Adipocyte (in vitro differentiated cells): ENCODE results near the gene TGDS.

Experiments
- DNase-seq: peaks from one replicate; pipeline ENCODE4 v3.0.0-alpha.2; 2015; ENCODE audit warnings: low read depth
- H3K27me3 ChIP-seq: replicated peaks from 2 replicates; pipeline ENCODE4 v1.7.0; 2013; ENCODE audit warnings: mild to moderate bottlenecking, low read length, moderate library complexity; ENCODE audit not compliant: control insufficient read depth, insufficient read depth
- H3K36me3 ChIP-seq: 2 replicates; pipeline ENCODE4 v1.7.0; 2013; ENCODE audit warnings: low read length, mild to moderate bottlenecking, moderate library complexity; ENCODE audit not compliant: control insufficient read depth, insufficient read depth, severe bottlenecking
- H3K4me1 ChIP-seq: 2 replicates; pipeline ENCODE4 v1.7.0; 2013; ENCODE audit warnings: mild to moderate bottlenecking, low read length, moderate library complexity; ENCODE audit not compliant: control insufficient read depth, insufficient read depth
- H3K4me3 ChIP-seq: 2 replicates; pipeline ENCODE4 v1.7.0; 2013; ENCODE audit warnings: mild to moderate bottlenecking, low read length, moderate library complexity
- H3K9ac ChIP-seq: 2 replicates; pipeline ENCODE4 v1.7.0; 2013; ENCODE audit warnings: mild to moderate bottlenecking, low read length, moderate library complexity
- H3K9me3 ChIP-seq: 2 replicates; pipeline ENCODE4 v1.7.0; 2013; ENCODE audit warnings: mild to moderate bottlenecking, low read length, moderate library complexity; ENCODE audit not compliant: control insufficient read depth

TGDS gene

DNA sequence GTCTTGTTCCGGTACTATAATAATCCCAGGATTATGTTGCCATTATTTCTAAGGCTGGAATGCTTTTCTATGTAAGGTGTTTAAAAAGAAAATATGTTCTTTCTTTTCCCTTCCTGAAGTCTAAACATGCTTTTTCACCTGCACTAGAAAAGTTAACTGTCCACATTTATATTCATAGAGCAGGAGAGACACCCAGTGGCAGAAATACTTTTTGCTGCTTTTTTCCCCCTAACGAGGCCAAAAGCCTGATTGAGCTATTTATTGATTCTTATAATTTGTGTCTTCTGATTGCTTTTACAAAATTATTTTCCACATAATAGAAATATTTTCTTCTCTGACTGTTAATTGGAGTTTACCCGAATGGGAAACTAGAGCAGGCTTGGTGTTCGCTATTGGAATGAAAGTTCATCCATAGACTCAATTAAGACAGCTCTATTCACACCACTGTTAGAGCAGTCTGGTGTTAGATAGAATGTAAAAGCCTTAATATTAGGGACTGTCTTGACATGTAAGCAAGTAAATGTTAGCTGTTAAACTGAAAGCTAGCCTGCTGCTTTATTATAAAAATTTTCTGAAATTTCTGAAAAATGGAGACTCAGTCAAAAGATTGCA lies 21.5 kb upstream of the TGDS start:
- Histone ChIP-seq H3K9me3 (no peaks in the 10 kb centered on the region), H3K9ac (no peak overlapping the region), H3K4me3 (no peak overlapping the region), H3K27me3 (no peaks in the 10 kb centered on the region), H3K36me3 (peaks cover 56% of the 10 kb centered on the region), H3K4me1 (no peaks in the 10 kb centered on the region)
- peak; percentile 61 for DNase-seq

DNA sequence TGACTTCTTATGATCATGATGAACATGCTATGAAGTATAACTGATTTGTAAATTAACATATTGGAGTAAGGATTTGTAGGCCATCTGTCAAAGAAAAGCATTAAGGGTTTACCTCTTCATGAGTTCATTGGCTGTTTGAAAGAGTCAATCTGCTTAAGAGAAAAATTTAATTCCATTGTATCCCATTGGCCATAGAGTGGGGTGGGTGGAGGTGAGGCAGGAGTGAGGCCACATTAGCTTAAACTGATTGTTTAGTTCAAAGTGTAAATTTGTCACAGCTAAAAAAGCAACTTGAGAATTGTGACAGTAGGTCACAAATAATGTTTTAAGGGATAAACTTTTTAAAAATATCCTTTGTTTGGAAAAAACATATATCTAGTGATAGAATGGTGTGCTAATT lies 17.1 kb upstream of the TGDS start:
- peaks cover 11% of the 10 kb centered on the region for H3K4me1 ChIP-seq
- no peak overlapping the region for H3K9ac ChIP-seq
- no peaks in the 10 kb centered on the region for H3K9me3 ChIP-seq
- H3K4me3 ChIP-seq, result no peak overlapping the region
- H3K27me3 ChIP-seq, result no peaks in the 10 kb centered on the region
- peaks cover 48% of the 10 kb centered on the region for H3K36me3 ChIP-seq
- no peak for DNase-seq

DNA sequence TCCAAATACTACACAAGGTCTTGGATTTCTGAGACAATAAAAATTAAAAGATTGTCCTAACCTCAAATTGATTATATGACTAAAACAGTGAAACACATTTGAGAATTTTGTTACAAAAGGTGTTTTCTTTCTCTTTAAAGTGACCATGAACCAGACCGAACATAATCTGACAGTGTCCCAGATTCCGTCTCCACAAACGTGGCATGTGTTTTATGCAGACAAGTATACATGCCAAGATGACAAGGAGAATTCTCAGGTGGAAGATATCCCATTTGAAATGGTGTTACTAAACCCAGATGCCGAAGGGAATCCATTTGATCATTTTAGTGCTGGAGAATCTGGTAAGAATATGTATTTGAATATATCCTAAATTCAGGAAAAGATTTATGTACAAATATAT lies 16.1 kb upstream of the TGDS start:
- H3K36me3 ChIP-seq, result peaks cover 57% of the 10 kb centered on the region

DNA sequence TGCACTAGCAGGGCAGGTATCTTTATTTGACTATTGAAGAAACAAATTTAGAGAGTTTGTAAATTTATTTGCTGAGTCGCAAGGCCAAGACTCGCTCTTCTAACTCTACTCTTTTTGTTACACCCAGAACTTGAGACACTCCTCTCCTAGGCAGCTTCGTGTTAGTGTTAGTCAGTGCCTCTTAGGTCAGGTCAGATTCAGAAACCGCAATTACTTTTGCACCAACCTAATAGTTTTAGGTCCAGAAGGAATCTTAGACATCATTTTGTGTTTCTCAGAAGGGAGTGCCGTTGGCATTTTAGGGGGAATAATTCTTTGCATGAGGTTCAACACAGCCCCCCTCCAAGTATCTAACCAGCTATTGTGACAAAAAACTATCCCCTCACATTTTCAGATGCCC lies 14.5 kb upstream of the TGDS start:
- Histone ChIP-seq H3K9ac (no peak overlapping the region), H3K9me3 (no peaks in the 10 kb centered on the region), H3K27me3 (no peaks in the 10 kb centered on the region), H3K36me3 (peaks cover 66% of the 10 kb centered on the region), H3K4me3 (no peak overlapping the region), H3K4me1 (peaks cover 23% of the 10 kb centered on the region)
- no peak for DNase-seq

More for the DNA sequence above, 16.1 kb upstream of the TGDS start:
- no peak overlapping the region for H3K4me3 ChIP-seq
- no peaks in the 10 kb centered on the region for H3K27me3 ChIP-seq
- no peak overlapping the region for H3K9ac ChIP-seq
- DNase-seq, result no peak
- H3K9me3 ChIP-seq, result no peaks in the 10 kb centered on the region
- peaks cover 18% of the 10 kb centered on the region for H3K4me1 ChIP-seq

DNA sequence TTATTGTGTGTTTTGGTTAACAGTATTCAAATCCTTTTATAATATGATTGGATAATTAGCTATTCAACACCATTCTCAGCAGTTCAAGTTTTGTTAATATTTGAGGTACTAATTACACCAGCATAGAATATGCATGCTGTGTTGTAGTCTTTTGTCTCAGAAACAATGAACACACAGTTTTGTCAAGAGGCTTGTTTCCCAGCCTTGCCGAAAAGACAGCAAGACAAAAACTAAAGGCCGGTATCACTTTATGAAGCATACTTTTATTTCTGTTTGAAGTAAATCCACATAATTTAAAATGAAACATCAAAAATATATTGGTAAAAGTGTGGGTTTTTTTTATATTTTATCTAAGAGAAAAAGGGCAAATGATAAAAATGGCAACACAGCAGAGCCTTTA lies 13.2 kb upstream of the TGDS start:
- Histone ChIP-seq H3K9ac (peak overlapping the region; percentile 63), H3K4me3 (peak overlapping the region; percentile 26), H3K36me3 (peaks cover 63% of the 10 kb centered on the region), H3K4me1 (peaks cover 23% of the 10 kb centered on the region), H3K9me3 (no peaks in the 10 kb centered on the region), H3K27me3 (no peaks in the 10 kb centered on the region)
- no peak for DNase-seq

DNA sequence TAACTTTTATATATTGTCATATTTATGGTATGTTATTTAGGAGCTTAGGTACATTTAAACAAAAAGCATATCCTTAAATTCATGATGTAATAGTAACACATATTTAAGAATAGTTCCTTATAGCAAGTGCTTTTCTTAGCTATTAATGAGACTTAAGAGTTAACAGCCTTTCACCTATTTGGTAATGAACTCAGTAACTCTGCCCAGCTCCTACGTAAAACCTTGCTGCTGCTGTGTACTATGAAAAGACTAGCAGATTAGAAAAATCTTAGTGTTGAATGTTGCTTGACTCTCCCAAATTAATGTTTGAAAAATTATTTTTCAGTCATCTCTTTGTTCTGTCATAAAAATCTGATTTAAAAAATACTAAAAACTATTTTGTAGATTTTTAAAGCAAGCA lies 12.6 kb upstream of the TGDS start:
- Histone ChIP-seq H3K4me3 (peak overlapping the region; percentile 26), H3K36me3 (peaks cover 60% of the 10 kb centered on the region), H3K4me1 (peaks cover 27% of the 10 kb centered on the region), H3K9ac (peak overlapping the region; percentile 63), H3K9me3 (no peaks in the 10 kb centered on the region), H3K27me3 (no peaks in the 10 kb centered on the region)
- no peak for DNase-seq

DNA sequence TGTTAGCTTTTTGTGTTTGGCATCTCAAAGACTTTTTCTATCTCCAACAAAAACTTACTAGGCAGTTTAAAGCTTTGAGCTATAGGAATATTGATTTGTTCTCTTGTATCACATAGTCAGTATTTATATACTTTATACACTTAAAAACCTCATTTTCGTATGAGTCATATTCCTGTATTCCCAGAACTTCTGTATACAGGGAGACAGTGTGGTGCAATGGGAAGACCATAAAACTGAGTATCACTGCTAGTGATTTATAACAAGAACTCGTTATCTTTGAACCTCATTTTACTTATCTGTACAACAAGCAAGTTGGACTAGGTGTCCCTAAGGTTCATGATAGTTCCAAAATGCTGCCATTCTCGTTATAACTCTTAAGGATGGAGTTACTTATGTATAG lies 12.0 kb upstream of the TGDS start:
- H3K4me1 ChIP-seq, result peaks cover 33% of the 10 kb centered on the region
- H3K4me3 ChIP-seq, result no peak overlapping the region
- no peaks in the 10 kb centered on the region for H3K27me3 ChIP-seq
- H3K9me3 ChIP-seq, result no peaks in the 10 kb centered on the region
- peaks cover 60% of the 10 kb centered on the region for H3K36me3 ChIP-seq
- DNase-seq, result no peak
- peak overlapping the region; percentile 63 for H3K9ac ChIP-seq

DNA sequence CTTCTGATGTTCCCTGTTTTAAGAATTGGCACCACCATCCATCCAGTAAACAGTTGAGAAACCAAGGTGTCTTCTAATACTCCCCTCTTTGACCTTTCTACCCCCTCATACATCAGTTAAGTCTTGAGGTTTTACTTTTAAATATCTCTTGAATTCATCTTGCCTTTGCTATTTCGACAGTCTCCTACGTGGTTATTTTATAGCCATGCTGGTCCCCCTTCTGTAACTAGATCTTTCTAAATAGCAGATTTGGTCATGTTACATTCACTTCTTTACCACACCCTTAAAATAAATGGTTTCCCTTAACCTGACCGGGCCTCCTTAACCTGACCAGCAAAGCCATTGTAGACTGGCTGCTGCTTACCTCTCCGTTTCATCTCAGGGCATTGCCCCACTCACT lies 11.1 kb upstream of the TGDS start:
- DNase-seq, result no peak
- H3K4me1 ChIP-seq, result peaks cover 40% of the 10 kb centered on the region

DNA sequence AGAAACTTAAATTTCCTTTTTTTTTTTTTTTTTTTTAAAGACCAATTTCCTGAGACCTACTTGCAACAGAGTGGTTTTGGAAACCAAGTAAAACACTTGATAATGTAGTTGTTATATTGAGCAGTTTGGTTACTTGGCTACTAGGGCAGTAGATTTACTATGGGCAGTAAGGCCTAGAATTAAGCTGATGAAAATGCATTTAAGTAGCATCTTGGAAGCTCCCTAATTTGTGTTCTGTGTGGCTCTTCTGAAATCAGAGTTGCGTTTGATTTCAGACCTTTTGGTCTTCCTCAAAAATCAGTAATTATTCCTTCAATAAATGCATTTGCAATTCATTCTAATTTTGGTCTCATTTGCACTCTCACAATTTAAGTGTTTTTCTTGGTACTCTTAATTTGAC lies 6.5 kb upstream of the TGDS start:
- H3K9ac ChIP-seq, result peak overlapping the region; percentile 94
- peak overlapping the region; percentile 96 for H3K4me3 ChIP-seq
- H3K36me3 ChIP-seq, result peaks cover 21% of the 10 kb centered on the region
- no peak for DNase-seq
- no peaks in the 10 kb centered on the region for H3K27me3 ChIP-seq
- no peaks in the 10 kb centered on the region for H3K9me3 ChIP-seq
- H3K4me1 ChIP-seq, result peaks cover 24% of the 10 kb centered on the region

More for the DNA sequence above, 11.1 kb upstream of the TGDS start:
- H3K4me3 ChIP-seq, result no peak overlapping the region
- peaks cover 52% of the 10 kb centered on the region for H3K36me3 ChIP-seq
- no peak overlapping the region for H3K9ac ChIP-seq
- H3K27me3 ChIP-seq, result no peaks in the 10 kb centered on the region
- no peaks in the 10 kb centered on the region for H3K9me3 ChIP-seq

DNA sequence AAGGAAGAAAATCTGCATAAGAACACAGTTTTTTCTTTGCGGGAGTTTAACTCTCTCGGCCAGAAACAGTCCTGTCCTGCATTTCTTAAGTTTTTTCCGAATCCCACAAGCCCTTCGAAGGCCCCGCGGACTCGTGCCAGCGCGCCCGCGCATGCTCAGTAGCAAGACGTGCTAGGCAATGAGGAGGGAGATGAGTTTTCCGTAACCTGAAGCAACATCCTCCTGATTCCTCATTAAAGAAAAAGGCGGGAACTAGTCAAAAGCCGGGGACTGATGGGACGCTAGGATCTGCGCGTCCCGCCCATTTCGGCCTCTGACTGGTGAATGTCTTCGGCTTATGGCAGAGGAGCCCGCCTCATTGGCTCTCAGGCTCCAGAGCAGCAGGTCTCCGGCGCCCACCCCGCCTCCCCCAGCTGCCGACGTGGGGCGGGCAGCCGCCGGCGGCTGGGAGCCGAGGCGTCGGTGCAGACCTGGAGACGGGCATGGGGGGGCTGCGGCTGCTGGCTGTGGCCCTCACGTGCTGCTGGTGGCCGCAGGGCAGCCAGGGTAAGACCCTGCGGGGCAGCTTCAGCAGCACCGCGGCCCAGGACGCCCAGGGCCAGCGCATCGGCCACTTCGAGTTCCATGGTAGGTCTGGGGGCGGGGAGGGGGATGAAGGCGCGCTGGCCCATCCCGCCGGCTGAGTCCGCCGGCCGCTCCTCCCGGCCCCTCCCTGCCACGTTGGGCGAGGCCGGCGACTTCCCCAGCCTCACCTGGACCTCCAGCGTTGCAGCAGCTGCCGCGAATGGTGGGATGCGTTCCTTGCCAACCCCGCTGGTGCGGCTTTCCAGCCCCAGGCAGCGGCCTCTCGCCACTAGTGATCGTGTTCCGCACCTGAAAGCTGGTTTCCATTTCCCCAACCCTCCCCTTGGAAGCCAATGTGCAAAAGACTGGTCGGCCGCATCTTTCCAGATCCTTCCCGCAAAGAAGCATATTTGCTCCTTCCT lies 5.8 kb upstream of the TGDS start, which contains the start of gene GPR180:
Gene GPR180 (plus strand): TSS at position 412 of the 986 bp plus-strand sequence. CDS start 71 bp downstream, at position 483.
- H3K4me3 ChIP-seq, result peak within 1 kb of the TSS; percentile 96
- peaks cover 14% of the 10 kb centered on the region for H3K36me3 ChIP-seq
- H3K9ac ChIP-seq, result peak within 1 kb of the TSS; percentile 94

DNA sequence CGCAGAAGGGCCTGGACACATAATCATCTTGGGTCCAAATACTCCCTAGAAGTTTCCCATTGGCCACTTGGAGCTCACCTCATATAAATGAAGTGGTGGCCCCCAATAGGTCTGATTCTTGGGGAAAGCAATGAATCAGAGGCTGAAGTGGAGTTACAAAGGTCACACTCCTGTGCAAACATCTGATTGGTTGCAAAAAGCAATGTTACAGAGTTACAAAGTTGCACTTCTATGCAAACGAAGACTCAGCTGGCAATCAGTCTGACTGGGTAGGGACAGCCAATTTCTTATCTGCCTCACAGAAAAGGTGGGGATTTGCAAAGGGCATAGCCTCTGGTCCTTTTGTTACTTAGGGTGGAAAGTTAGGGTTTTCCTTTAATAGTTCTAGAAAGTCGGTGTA lies 3.9 kb upstream of the TGDS start:
- no peak for DNase-seq
- H3K9ac ChIP-seq, result no peak overlapping the region
- no peaks in the 10 kb centered on the region for H3K9me3 ChIP-seq
- H3K36me3 ChIP-seq, result no peaks in the 10 kb centered on the region
- no peaks in the 10 kb centered on the region for H3K27me3 ChIP-seq
- H3K4me3 ChIP-seq, result no peak overlapping the region
- peaks cover 22% of the 10 kb centered on the region for H3K4me1 ChIP-seq

More for the DNA sequence above, 5.8 kb upstream of the TGDS start, which contains the start of gene GPR180:
- Histone ChIP-seq H3K4me1 (peaks cover 22% of the 10 kb centered on the region), H3K9me3 (no peaks in the 10 kb centered on the region), H3K27me3 (no peaks in the 10 kb centered on the region)
- peak; percentile 100 for DNase-seq
